ENCODE results near the gene TFR2.
"Not testable (repeated sequence)": the region's sequence is repeated elsewhere in the genome, so short reads cannot be mapped to it uniquely, and the experiment has no call there.

- TF ChIP-seq EZH2phosphoT487 (IDR thresholded peaks at IDR 0.05; ENCODE audit: borderline replicate concordance, low read length); CTCF (conservative IDR thresholded peaks at IDR 0.05; ENCODE audit: low read depth, low read length); EZH2 (IDR thresholded peaks at IDR 0.05; ENCODE audit: low read length, unreplicated experiment): not testable (repeated sequence)
These were observed 20.9 kb upstream of the TFR2 start for GRCh38 chr7:100662194-100662776.
